Heart left ventricle (tissue), 13 donors: Measurements from ENCODE around the gene ICAM2.

Experiments used
- POLR2A ChIP-seq, 2 donors: fragments of 450-650 bp; IDR thresholded peaks; one replicate each; pipeline ENCODE4 v1.6.1; 2017; ENCODE audit warnings: antibody characterized with exemption in 2 of 2, mild to moderate bottlenecking in 2 of 2, moderate library complexity in 2 of 2
- TF ChIP-seq, protein P1 (sequence below), 12 donors: fragments of 200-600 bp; sonication (generic) in 4 of 12; IDR thresholded peaks; one replicate each; pipeline versions ENCODE4 v1.5.0 to v1.8.0; 2018 to 2022; ENCODE audit warnings: antibody characterized with exemption in 12 of 12, mild to moderate bottlenecking in 5 of 12
- donor health status: ischemic (EF 13 %, LVEDD 7.1; RV severe dilation, severe dysfunction).
- donor health status: DM: no; HTN: yes; CAD: no.
- donor health status: DM: no; HTN: no; CAD: no.
- donor health status: ischemic (EF 25% LVEDD 6.9; RV normal size, moderate dysfunction).
- donor health status: ischemic (EF 25% LVEDD 5.7; RV mildly dilated, moderate dysfunction).
- donor health status: ischemic (EF 35%, LVEDD 5.7; RV mildly dilated, moderate dysfunction).
- donor health status: nonischemic (EF 11% LVEDD 7.7; RV severe dilation, severe dysfunction).
- donor health status: DM: yes; HTN: yes; CAD: no.
- donor health status: PGD.
- donor health status: ischemic (EF 29% LVEDD 5.4; RV normal size, mild dysfunction).
- donor health status: nonischemic (EF 23%, LVEDD 6.1; RV moderate dilation, normal function).

GRCh38 chr17:64001091-64001579, 19.3 kb downstream of the ICAM2 start:
- TF ChIP-seq, protein P1, sequence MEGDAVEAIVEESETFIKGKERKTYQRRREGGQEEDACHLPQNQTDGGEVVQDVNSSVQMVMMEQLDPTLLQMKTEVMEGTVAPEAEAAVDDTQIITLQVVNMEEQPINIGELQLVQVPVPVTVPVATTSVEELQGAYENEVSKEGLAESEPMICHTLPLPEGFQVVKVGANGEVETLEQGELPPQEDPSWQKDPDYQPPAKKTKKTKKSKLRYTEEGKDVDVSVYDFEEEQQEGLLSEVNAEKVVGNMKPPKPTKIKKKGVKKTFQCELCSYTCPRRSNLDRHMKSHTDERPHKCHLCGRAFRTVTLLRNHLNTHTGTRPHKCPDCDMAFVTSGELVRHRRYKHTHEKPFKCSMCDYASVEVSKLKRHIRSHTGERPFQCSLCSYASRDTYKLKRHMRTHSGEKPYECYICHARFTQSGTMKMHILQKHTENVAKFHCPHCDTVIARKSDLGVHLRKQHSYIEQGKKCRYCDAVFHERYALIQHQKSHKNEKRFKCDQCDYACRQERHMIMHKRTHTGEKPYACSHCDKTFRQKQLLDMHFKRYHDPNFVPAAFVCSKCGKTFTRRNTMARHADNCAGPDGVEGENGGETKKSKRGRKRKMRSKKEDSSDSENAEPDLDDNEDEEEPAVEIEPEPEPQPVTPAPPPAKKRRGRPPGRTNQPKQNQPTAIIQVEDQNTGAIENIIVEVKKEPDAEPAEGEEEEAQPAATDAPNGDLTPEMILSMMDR (IDR thresholded peaks at IDR 0.05): no peak
- TF ChIP-seq POLR2A (IDR thresholded peaks at IDR 0.05): no peak
